Astrocyte of the cerebellum (primary cell): ENCODE results near the gene GPC1.
"Not testable (repeated sequence)": the region's sequence is repeated elsewhere in the genome, so short reads cannot be mapped to it uniquely, and the experiment has no call there.

Experiments
- DNase-seq: peaks from one replicate; pipeline ENCODE4 v3.0.0-alpha.2; 2011; ENCODE audit warnings: low read depth
- H3K4me3 ChIP-seq: 2 replicates; pipeline ENCODE4 v1.5.1; 2011; ENCODE audit warnings: mild to moderate bottlenecking, low read depth, low read length, moderate library complexity
- CTCF ChIP-seq: IDR thresholded peaks from 2 replicates; pipeline ENCODE4 v1.5.1; 2012; ENCODE audit warnings: low read length, low read depth, moderate library complexity, mild to moderate bottlenecking; ENCODE audit errors: missing control alignments
- in situ Hi-C: cut with HindIII; loops from 2 replicates; pipeline ENCODE4 v1.10.0; 2017; ENCODE audit warnings: low sequenced_read_pairs

The GPC1 gene

GRCh38 chr2:240435457-240435947 lies at the start of gene GPC1:
GPC1 (plus strand) TSS chr2:240435663; CDS start chr2:240435919, 256 bp downstream.
- no peak for TF ChIP-seq CTCF
- in situ Hi-C loops = no loop called here
- H3K4me3 ChIP-seq = peak within 1 kb of the TSS; percentile 50
- peak; percentile 22 for DNase-seq

- in situ Hi-C loops = no loop called here
- H3K4me3 ChIP-seq = no peak overlapping the region
- TF ChIP-seq CTCF = no peak
- DNase-seq = no peak
Measured at GRCh38 chr2:240386326-240386725, 49.1 kb upstream of the GPC1 start.

- H3K4me3 ChIP-seq, in situ Hi-C loops, DNase-seq: not testable (repeated sequence)
Measured at GRCh38 chr2:240386743-240387142, 48.7 kb upstream of the GPC1 start.

- in situ Hi-C loops = no loop called here
- no peak for TF ChIP-seq CTCF
- no peak overlapping the region for H3K4me3 ChIP-seq
- DNase-seq = no peak
Measured at GRCh38 chr2:240387325-240387668, 48.2 kb upstream of the GPC1 start.

- TF ChIP-seq CTCF = peak; percentile 8
- no peak overlapping the region for H3K4me3 ChIP-seq
- in situ Hi-C loops = no loop called here
- DNase-seq = peak; percentile 59
Measured at GRCh38 chr2:240387669-240388358, 47.6 kb upstream of the GPC1 start.

- in situ Hi-C loops = no loop called here
Measured at GRCh38 chr2:240388471-240389301, 46.8 kb upstream of the GPC1 start.

More at GRCh38 chr2:240388471-240389301, 46.8 kb upstream of the GPC1 start:
- DNase-seq = no peak
- no peak for TF ChIP-seq CTCF
- no peak overlapping the region for H3K4me3 ChIP-seq
